Erythroblast (primary cell): ENCODE results near the gene DYNLL1.

Experiments used
- GATA1 ChIP-seq: IDR thresholded peaks from 2 replicates; pipeline ENCODE4 v1.6.1; 2011; ENCODE audit warnings: low read depth, mild to moderate bottlenecking, control low read depth, low read length, moderate library complexity
- POLR2A ChIP-seq: IDR thresholded peaks from 2 replicates; pipeline ENCODE4 v1.6.1; 2011; ENCODE audit warnings: mild to moderate bottlenecking, low read length

DNA sequence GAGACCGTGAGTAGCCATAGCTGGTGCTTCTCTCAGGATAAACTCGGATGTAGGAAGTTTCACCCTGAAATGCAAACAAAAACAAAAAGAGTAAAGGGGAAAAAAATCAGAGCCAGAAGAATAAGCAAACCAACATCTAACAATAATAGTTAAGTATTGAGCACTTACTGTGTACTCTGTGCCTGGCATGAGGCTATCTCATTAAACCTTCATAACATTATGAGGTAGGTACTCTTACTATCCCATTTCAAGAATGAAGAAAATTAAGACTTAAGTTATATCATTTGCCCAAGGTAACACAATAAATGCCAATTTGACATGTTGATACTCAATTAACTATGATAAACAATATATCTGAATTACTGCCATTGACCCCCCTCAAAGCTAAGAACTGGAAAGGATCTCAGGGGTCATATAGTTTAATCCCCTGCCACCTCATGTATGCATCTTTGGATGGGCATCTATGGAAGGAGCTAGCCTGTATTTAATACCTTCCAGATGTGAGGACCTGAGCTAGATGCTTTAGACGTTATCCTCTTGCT lies 33.7 kb upstream of the DYNLL1 start:
- TF ChIP-seq POLR2A (no peak), GATA1 (no peak)
